ENCODE measurements around the gene TWIST1. TPM values are rescaled to one million over a fixed set of nuclear protein-coding genes. Genes with fewer than 3 reads are reported as not detected.

The TWIST1 gene
- total RNA-seq, 1 donor from 2014 or later, result not detected

- Mint-ChIP-seq H3K36me3 (ENCODE audit: low read depth) (no peaks in the 10 kb centered on the region), H3K27ac (no peak overlapping the region), H3K4me1 (peaks cover 30% of the 10 kb centered on the region), H3K9me3 (no peaks in the 10 kb centered on the region), H3K4me3 (no peak overlapping the region), H3K27me3 (peaks cover 73% of the 10 kb centered on the region)
- ChIA-PET CTCF (no interaction called here), POLR2A (no interaction called here)
- TF ChIP-seq CTCF (IDR thresholded peaks at IDR 0.05), result no peak
- no peak for DNase-seq
- intact Hi-C loops (cut with micrococcal nuclease), result loop anchor here (5.0 kb wide), 1 partner anchor 753 kb away; no protein-coding TSS in a partner anchor
- no peak for ATAC-seq (ENCODE audit: low read depth)
Observed at GRCh38 chr7:19105546-19105945, 11.9 kb downstream of the TWIST1 start.

- peaks cover 30% of the 10 kb centered on the region for H3K4me1 Mint-ChIP-seq
- peaks cover 69% of the 10 kb centered on the region for H3K27me3 Mint-ChIP-seq
- CTCF ChIA-PET, result no interaction called here
- intact Hi-C loops (cut with micrococcal nuclease), result loop anchor here (5.0 kb wide), 1 partner anchor 753 kb away; no protein-coding TSS in a partner anchor
- no peaks in the 10 kb centered on the region for H3K36me3 Mint-ChIP-seq (ENCODE audit: low read depth)
- DNase-seq, result no peak
- no peak for TF ChIP-seq CTCF (IDR thresholded peaks at IDR 0.05)
- POLR2A ChIA-PET, result no interaction called here
- H3K9me3 Mint-ChIP-seq, result no peaks in the 10 kb centered on the region
- no peak overlapping the region for H3K4me3 Mint-ChIP-seq
- no peak for ATAC-seq (ENCODE audit: low read depth)
- H3K27ac Mint-ChIP-seq, result no peak overlapping the region
Observed at GRCh38 chr7:19104811-19105210, 12.6 kb downstream of the TWIST1 start.

GRCh38 chr7:19102884-19103283, 14.6 kb downstream of the TWIST1 start:
- TF ChIP-seq CTCF (IDR thresholded peaks at IDR 0.05), result no peak
- Mint-ChIP-seq H3K4me3 (no peak overlapping the region), H3K27me3 (peaks cover 55% of the 10 kb centered on the region), H3K9me3 (no peaks in the 10 kb centered on the region), H3K36me3 (ENCODE audit: low read depth) (no peaks in the 10 kb centered on the region), H3K4me1 (peaks cover 24% of the 10 kb centered on the region), H3K27ac (no peak overlapping the region)
- intact Hi-C loops (cut with micrococcal nuclease), result no loop called here
- CTCF ChIA-PET, result no interaction called here
- ATAC-seq (ENCODE audit: low read depth) (no peak), DNase-seq (no peak)
- POLR2A ChIA-PET, result no interaction called here

GRCh38 chr7:19101909-19102308, 15.5 kb downstream of the TWIST1 start:
- Mint-ChIP-seq H3K4me1 (peaks cover 15% of the 10 kb centered on the region), H3K4me3 (no peak overlapping the region), H3K9me3 (no peaks in the 10 kb centered on the region), H3K27ac (no peak overlapping the region), H3K36me3 (ENCODE audit: low read depth) (no peaks in the 10 kb centered on the region), H3K27me3 (peaks cover 50% of the 10 kb centered on the region)
- ATAC-seq (ENCODE audit: low read depth) (no peak), DNase-seq (no peak)
- intact Hi-C loops (cut with micrococcal nuclease), result no loop called here
- no peak for TF ChIP-seq CTCF (IDR thresholded peaks at IDR 0.05)
- ChIA-PET CTCF (interaction anchor here (0.9 kb wide), 1 partner anchor 1332 kb away, joined by 3 read pairs; no protein-coding TSS in a partner anchor), POLR2A (no interaction called here)

- ChIA-PET CTCF (interaction anchor here (0.9 kb wide), 1 partner anchor 1332 kb away, joined by 3 read pairs; no protein-coding TSS in a partner anchor), POLR2A (no interaction called here)
- Mint-ChIP-seq H3K27ac (no peak overlapping the region), H3K4me3 (no peak overlapping the region), H3K27me3 (peaks cover 48% of the 10 kb centered on the region), H3K4me1 (peaks cover 11% of the 10 kb centered on the region), H3K36me3 (ENCODE audit: low read depth) (no peaks in the 10 kb centered on the region), H3K9me3 (no peaks in the 10 kb centered on the region)
- intact Hi-C loops (cut with micrococcal nuclease), result no loop called here
- no peak for TF ChIP-seq CTCF (IDR thresholded peaks at IDR 0.05)
- DNase-seq (no peak), ATAC-seq (ENCODE audit: low read depth) (no peak)
Observed at GRCh38 chr7:19101472-19101871, 16.0 kb downstream of the TWIST1 start.
